HG03457 (cell line): ENCODE data around the gene KCTD5.

Experiments used
- ATAC-seq: cut with Tn5 transposase; IDR thresholded peaks from one replicate; pipeline ENCODE4 v1.9.1; 2021; ENCODE audit warnings: moderate number of reproducible peaks; ENCODE audit not compliant: unreplicated experiment

KCTD5 gene

GRCh38 chr16:2708955-2709587, 26.7 kb downstream of the KCTD5 start:
- ATAC-seq, result no peak

DNA sequence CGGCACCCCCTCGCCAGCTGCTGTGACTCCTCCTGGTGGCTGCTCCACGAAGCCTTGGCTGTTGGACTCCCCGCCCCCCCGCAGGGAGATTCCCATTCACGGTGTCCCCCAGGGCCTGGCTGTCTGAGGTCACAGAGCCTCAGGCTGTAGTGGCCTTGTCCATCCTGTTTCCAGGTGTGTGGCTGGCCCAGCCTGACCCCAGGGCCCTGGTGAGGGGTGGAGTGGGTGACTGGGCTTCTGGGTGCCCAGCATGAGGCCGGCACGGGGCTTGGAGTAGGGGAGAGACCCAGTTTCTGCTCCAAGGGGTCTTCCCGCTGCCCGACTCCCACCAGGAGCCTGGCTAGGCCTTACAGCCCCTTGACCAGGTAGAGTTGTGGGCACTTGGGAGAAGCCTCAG, 27.3 kb downstream of the KCTD5 start:
- no peak for ATAC-seq

DNA sequence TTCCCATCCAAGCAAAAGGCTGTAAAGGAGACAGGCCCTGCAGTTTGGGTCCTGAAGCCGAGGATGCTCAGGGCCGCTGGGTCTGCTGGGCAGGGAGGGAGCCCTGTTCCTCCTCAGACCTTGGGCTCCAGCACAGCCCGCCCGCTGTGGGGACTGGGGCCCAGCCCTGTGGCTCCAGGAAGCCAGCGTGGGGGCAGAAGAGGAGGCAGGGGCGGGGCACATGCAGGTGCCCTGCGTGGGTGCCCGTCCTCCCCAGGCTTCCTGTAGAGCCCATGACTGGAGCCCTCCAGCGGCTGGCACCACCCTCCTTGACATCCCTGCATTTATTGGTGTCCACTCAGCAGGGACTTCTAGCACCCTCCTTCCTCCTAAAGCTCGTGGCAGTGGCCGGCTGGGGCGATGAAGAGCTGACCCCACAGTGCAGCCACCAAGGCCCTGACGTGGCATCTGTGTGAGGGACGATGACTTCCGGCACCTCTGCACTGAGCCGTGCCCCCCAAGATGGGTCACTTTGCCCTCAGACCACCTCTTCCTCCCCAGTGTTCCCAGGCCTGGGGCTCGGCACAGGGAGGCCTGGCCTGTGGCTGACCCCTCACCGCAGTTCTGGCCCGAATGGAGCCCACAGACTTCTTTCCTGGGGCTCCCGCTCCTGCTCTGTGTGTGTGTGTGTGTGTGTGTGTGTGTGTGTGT, 27.8 kb downstream of the KCTD5 start:
- ATAC-seq, result no peak

DNA sequence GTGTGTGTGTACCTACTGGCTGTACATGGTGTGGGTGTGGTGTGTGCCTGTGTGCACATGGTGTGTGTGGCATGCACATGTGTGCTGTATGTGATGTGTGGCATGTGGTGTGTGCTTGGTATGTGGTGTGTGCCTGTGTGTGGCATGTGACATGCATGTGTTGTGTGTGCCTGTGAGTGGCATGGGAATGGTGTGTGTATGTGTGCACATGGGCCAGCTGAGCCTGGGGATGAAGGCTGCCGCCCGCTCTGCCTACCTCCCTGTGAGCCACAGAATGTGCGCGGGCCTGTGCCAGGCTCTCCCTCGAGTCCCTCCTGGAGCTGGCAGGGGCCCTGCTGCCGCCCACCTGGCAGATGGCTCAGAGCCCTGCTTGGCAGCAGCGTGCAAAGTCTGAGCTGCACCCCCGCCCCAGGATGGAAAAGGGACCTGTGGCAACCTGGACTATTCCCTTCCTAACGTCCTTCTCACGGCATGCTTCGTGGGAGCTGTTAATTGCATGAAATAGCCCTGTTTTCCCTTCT, 28.4 kb downstream of the KCTD5 start:
- ATAC-seq, result no peak

- no peak for ATAC-seq
Observed at GRCh38 chr16:2711370-2712062, 29.2 kb downstream of the KCTD5 start.

DNA sequence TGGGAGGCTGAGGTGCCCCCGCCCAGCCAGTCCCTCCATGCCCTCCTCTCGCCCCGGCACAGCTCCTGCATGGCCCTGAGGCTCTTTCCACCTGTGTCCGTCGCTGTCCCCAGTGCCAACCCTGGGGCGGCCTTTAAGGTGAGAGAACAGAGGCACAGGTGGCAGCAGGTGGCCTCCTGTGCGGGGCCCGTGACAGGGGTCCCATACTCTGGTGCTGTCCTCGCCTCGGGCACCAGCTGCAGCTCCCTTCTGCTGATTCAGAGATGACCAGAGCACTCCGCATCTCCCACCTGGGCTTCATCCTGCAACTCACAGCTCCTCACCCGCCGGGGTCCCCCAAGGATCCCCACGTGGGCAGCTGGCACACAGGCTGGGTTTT, 29.7 kb downstream of the KCTD5 start:
- ATAC-seq, result no peak

DNA sequence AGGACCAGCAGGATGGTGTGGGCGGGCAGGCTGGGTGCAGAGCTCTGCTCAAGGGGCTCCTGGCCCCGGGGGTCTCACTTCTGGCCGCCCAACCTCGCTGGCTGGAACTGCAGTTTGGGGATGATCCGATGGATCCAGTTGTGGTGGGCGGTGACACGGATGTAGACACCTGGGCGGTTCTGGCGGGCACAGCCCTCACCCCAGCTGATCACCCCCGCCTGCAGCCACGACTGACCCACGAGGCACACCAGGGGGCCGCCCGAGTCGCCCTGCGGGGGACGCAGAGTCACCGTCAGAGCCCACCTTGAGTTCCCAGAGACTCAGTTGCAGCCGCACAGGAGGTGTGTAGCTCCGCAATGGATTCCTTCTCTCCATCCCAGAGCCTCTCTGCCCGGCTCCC, 30.2 kb downstream of the KCTD5 start:
- no peak for ATAC-seq

DNA sequence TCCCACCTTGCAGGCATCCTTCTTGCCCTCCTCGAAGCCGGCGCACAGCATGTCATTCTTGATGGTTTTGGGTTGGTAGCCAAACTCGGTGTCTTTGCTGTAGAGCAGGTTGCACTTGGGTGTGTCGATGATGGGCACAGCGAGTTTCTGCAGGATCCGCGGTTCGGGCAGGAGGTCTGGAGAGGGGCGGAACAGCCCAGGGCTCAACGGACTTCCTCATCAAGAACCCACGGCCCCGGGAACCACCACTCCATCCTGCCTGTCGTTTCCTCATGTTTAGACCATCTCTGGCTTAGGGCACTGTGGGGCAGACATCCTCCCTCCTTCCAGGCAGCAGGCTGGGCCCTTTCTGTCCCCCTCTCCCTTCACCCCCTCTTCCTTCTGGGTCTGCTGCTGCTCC, 31.2 kb downstream of the KCTD5 start:
- ATAC-seq, result no peak

DNA sequence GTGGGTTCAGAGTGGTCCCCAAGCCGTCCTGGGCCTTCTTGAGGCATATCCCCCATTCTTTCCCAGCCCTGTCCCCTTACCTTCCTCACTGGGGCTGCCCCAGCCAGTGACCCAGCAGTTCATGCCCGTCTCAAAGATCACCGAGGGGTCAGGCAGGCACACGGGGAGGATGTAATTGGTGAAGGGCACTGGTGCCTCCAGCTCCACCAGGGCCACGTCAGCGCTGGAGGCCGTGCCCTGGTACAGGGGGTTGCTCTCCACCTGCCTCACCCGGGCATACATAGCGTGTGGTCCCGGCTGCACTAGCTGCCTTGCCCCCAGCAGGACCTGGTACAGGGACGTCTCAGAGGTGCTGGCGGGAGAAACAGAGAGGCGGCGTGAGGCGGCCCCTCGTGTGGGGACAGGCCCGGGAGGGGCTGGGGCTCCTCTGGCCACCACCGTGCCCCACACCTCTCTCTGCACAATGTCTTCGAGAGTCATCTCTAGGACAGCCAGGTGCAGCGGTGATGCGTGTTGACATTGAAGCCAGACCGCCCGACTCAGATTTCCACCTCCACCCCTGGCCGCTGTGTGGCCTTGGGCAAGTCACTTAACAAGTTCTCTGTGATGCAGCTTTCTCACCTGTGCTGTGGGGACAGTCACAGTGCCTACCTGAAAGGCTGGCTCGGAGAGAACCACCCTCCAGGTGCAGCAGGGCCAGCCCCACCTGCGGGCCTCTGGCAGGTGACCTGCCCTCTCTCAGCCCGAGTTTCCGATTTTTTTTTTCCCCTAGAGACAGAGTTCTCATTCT, 31.9 kb downstream of the KCTD5 start:
- no peak for ATAC-seq

- ATAC-seq, result no peak
Observed at GRCh38 chr16:2715064-2715463, 32.7 kb downstream of the KCTD5 start.

DNA sequence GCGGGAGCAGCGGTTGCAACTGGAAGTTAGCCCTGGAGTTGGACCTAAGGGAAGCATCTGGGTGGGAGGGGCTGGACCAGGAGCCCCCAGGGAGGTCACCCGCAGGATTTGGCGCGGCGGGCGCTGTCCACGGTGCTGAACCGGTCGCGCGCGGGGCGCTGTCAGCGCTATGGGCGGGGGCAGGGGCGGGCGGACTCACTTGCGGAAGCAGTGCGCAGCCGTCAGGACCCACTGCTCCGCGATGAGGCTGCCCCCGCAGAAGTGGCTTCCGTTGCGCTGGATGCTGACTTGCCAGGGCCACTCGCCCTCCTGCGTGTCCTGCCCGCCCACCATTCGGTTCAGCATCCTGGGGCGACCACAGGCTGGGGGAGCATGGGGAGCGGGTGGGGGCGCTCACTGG, 33.2 kb downstream of the KCTD5 start:
- no peak for ATAC-seq

DNA sequence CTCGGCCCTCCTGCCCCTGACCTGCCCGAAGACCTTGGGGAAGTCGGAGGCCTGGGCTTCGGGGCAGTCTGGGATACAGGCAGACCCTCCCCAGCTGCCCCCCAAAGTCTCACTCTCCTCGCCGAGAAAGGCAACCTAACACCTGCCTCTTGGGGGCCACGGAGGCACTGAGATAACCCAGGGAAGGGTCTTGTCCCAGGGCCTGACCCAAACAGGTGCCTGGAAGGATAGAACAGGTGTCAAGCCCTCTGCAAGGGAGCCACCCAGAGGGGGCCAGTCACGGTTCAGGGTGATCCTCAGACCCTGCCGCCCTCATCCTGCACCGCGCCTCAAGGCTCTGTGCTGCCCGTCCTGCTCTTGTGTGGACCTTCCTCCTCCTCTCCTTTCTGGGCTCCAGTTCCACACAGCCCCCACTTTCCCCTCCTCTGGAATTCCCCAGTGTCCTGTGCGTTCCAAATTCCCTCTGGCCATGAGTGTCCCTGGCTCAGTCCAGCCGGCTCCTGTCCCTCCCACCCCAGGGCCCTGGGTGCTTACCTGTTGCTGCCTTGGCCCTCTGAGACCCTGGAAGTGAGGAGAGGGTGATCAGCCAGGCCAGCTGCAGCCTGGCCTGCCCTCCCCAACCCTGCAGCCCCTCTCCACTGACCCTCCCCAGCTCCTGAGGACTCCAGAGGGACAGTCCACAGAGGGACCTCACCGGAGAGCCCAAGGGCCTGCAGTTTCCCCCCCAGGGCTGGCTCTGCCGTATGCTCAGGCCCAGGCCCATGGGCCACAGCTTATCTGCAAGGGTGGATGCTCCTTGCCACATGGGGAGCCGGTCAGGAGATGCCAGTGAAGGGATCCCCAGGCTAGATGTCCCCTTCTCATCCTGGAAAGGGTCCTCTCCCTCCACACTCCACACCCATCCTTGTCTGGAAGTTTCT, 33.9 kb downstream of the KCTD5 start:
- no peak for ATAC-seq

GRCh38 chr16:2716948-2717347, 34.6 kb downstream of the KCTD5 start:
- no peak for ATAC-seq

GRCh38 chr16:2717383-2718263, 35.3 kb downstream of the KCTD5 start:
- ATAC-seq, result no peak

- no peak for ATAC-seq
Observed at GRCh38 chr16:2719328-2720063, 37.2 kb downstream of the KCTD5 start.

DNA sequence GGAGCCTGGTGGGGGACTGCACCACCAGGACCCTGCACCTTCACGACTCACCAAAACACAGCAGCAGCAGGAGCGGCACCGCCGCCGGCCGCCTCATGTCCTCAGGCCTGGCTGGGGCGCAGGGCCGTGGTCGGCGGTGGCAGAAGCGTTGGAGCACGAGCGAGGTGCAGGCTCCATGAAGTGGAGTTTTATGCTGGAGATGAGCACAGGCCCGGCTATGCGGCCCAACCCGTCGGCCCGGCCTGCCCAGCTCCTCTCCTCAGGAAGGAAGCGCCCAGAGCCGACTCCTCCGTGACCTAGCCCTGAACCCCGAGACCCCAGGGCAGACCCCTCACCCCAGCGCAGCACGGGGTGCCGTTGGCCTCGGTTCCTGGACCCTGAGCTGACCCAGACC, 37.7 kb downstream of the KCTD5 start, which contains the start of gene PRSS27:
Gene PRSS27, minus strand, starts transcription at position 161 of the 394 bp plus-strand sequence. Its CDS starts 64 bp downstream, at position 97.
- ATAC-seq, result no peak

DNA sequence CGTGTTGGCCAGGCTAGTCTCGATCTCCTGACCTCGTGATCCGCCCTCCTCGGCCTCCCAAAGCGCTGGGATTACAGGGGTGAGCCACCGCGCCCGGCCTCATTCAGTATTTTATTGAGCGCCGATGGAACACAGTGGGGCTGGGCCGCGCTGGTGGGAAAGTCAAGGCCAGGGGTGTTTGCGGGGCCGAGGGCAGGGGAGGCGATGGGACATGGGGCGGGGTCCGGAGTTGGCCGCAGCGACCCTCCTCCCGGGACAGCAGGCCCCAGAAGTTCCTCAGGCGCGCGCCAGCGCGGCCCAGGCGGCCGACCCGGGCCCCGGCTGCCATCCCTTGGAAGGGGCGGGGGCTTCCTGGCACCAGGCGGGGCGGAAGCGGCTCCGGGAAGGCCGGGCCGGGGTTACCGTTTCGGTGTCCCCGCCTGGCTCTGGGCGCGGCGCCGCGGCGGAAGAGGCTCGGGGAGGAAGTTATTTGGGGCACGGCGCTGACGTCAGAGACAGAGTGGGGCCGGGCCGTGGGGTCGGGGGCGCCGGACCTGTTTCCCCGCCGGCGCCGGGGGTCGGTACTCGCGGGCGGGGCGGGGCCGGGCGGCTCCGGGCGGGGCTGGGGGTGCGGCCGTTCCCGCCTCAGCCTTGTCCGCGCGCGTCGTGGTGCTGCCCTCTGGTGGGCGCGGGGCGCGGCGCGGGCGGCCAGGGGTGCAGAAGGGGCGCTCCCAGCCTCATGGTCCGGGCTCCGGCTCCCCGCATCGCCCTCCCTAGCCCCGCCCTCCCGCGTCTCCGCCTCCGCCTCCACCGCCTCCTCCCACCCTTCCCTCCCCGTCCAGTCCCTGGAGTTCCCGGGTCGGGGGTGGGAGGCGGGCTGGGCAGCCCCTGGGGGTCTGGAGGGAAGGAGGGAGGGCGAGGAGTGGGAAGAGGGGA, 38.7 kb downstream of the KCTD5 start:
- peak; percentile 57 for ATAC-seq
